Hindlimb muscle (tissue), 1 donor: ENCODE results near the gene CES2. TPM values are rescaled to one million over a fixed set of nuclear protein-coding genes. Genes with fewer than 3 reads are reported as not detected.

ENCODE experiments used
- DNase-seq: peaks from one replicate; pipeline ENCODE4 v3.0.0-alpha.2; 2013
- polyA plus RNA-seq: library from polyadenylated mRNA; unstranded; fragments of 120-200 nt; gene quantifications from one replicate; pipeline ENCODE4 v1.2.1, GENCODE V29; 2013; ENCODE audit not compliant: insufficient read length

The CES2 gene
- polyA plus RNA-seq, 1 donor: 28.6 TPM

GRCh38 chr16:66903544-66904427 lies 31.5 kb upstream of the CES2 start:
- no peak for DNase-seq

- no peak for DNase-seq
These were observed 30.9 kb upstream of the CES2 start for GRCh38 chr16:66904428-66904845.

- DNase-seq: no peak
These were observed 30.3 kb upstream of the CES2 start for GRCh38 chr16:66904846-66905632.

GRCh38 chr16:66905633-66906539 lies 29.4 kb upstream of the CES2 start:
- no peak for DNase-seq

GRCh38 chr16:66906916-66907836 lies 28.1 kb upstream of the CES2 start:
- no peak for DNase-seq

GRCh38 chr16:66908116-66908515 lies 27.2 kb upstream of the CES2 start:
- DNase-seq: no peak

GRCh38 chr16:66908762-66909559 lies 26.4 kb upstream of the CES2 start:
- no peak for DNase-seq

- DNase-seq: no peak
These were observed 25.0 kb upstream of the CES2 start for GRCh38 chr16:66910175-66910940.

- no peak for DNase-seq
These were observed 24.2 kb upstream of the CES2 start for GRCh38 chr16:66911112-66911511.

- no peak for DNase-seq
These were observed 23.5 kb upstream of the CES2 start for GRCh38 chr16:66911801-66912200.

- no peak for DNase-seq
These were observed 22.2 kb upstream of the CES2 start for GRCh38 chr16:66913081-66913480.

GRCh38 chr16:66913711-66914110 lies 21.6 kb upstream of the CES2 start:
- DNase-seq: no peak

- no peak for DNase-seq
These were observed 20.8 kb upstream of the CES2 start for GRCh38 chr16:66914541-66914940.

GRCh38 chr16:66915041-66915440 lies 20.3 kb upstream of the CES2 start:
- DNase-seq: no peak

GRCh38 chr16:66916518-66916917 lies 18.8 kb upstream of the CES2 start:
- no peak for DNase-seq

- DNase-seq: no peak
These were observed 17.6 kb upstream of the CES2 start for GRCh38 chr16:66917741-66918140.

- DNase-seq: no peak
These were observed 17.0 kb upstream of the CES2 start for GRCh38 chr16:66918355-66918754.

- DNase-seq: no peak
These were observed 16.3 kb upstream of the CES2 start, which contains the start of gene CDH16 for GRCh38 chr16:66918803-66919568. Gene CDH16, minus strand, starts transcription at chr16:66918885. Its CDS starts 820 bp downstream, at chr16:66918065.
